HG02870 (cell line): ENCODE measurements around the gene TMC7.
"Not testable (repeated sequence)": the region's sequence is repeated elsewhere in the genome, so short reads cannot be mapped to it uniquely, and the experiment has no call there.

Experiments used
- ATAC-seq: cut with Tn5 transposase; IDR thresholded peaks from one replicate; pipeline ENCODE4 v1.9.1; 2021; ENCODE audit warnings: mild to moderate bottlenecking, moderate library complexity; ENCODE audit not compliant: unreplicated experiment

TMC7 gene

DNA sequence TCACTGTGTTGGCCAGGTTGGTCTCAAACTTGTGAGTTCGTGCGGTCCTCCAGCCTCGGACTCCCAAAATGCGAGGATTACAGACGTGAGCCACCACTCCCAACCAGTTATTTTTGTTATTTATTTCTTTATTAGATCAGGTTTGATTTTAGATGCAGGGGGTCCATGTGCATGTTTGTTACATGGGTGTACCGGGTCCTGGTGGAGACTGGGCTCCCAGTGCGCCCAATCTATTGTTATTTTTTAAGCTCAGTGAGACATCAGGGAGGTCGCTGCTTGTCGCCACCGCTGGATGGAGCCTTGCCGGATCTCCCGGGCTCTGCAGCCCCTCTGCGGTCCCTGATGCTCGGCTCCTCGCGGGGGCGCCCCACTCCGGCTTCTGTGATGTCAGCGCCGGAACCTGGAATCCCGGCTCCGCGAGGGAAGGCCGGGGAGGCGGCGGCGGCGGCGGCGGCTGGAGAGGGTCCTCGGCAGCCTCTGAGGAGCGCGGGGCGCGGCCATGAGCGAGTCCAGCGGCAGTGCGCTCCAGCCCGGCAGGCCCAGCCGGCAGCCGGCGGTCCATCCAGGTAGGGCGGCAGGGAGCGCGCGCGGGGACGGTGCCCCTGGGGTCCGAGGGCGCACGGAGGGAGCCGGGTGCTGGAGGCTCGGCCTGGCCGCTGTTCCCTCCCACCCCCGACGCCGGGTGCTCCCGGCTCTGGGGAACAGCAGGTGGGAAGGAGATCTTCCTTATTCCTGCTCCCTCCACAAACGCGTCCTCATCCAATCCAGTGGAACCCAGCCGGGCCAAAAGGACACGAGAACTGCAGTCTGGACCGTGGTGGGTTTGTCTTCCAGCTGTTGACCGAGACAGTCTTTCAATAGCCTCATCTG is at the start of gene TMC7:
TSS of gene TMC7 (plus strand) at position 370 of the 870 bp plus-strand sequence. CDS start at position 500, 130 bp downstream.
- no peak for ATAC-seq

DNA sequence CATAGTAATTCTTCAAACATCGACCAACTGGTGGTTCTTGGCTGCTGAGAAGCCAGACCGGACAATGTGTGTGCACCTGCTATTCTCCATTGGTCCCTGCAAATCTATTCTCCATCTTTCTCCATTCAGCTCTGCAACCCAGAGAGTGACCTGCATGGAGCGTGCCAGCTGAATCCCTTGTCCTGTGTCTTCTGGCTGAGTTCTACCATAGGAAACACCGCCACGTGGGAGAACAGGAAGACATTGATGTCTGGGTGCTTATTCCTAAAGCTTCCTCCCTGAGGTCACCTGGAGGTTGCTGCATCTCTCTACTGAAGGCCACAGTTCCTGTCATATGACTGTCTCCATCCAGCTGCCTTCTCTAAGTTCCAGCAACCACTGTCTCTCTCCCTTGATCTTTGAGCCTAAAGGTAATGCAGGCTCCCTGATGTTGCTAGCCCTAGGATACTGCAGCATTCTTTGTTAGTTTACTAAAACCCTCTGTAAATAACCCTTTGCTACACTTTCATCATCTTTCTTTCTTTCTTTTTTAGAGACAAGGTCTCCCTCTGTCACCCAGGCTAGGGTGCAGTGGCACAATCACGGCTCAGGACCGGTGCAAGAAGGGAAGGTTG is 46.9 kb upstream of the TMC7 start:
- no peak for ATAC-seq

DNA sequence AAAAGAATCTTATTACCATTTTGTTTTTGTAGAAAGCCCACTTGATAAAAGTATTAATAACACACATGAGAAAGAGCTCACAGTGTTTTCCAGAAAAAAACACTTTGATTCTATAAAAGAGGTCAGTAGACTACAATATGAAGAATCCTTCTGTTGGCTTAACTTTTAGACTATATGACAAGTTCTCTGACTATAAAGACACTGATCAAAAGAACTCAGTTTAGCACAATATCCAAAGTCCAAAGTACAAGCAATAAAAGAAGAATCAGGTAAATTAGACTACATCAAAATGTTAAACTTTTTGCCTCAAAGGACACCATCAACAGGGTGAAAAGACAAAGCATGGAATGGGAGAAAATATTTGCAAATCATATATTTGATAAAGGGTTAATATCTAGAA is 46.3 kb upstream of the TMC7 start:
- ATAC-seq: no peak

DNA sequence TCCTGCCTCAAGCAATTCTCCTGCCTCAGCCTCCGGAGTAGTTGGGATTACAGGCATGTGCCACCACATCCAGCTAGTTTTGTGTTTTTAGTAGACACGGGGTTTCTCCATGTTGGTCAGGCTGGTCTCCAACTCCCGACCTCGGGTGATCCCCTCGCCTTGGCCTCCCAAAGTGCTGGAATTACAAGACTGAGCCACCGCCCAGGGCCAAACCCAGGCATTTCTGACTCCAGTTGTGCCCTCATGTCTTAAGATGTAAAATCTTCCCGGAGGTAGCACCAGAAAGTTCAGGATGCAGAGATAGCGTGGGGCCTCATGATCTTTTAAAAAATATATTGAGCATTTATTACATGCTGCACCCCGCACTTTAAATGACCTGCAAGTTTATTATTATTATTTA is 44.7 kb upstream of the TMC7 start:
- no peak for ATAC-seq

DNA sequence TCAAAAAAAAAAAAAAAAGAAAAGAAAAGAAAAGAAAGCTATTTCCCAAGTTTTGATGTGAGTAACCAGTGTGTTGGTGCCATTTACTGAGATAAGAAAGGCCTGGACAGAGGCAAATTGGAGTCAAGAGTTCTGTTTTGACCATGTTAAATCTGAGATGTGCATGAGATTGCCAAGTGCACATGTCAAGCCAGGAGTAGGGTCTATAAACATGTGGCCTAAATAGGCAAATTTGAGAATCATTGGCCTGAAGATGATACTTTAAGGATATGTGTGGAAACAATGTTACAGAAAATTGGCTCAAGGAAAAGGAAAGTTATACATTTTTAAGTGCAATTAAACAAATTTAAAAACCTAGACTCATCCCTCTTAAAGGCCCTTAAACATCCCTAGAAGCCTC is 42.3 kb upstream of the TMC7 start:
- no peak for ATAC-seq

DNA sequence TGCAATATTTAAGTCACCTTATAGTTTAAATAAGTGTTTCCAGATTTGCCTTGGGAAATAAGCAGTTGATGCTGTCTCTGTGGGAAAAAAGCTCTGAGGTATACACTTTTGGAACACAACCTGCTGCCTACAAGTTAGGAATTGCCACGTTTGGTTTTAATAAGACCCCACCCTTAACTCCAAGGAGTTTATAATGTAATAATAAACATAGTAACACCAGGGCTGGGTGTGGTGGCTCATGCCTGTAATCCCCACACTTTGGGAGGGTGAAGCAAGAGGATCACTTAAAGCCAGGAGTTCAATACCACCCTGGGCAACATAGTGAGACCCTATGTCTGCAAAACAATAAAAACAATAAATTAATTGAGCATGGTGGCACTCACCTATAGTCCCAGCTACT is 41.7 kb upstream of the TMC7 start:
- ATAC-seq: no peak

DNA sequence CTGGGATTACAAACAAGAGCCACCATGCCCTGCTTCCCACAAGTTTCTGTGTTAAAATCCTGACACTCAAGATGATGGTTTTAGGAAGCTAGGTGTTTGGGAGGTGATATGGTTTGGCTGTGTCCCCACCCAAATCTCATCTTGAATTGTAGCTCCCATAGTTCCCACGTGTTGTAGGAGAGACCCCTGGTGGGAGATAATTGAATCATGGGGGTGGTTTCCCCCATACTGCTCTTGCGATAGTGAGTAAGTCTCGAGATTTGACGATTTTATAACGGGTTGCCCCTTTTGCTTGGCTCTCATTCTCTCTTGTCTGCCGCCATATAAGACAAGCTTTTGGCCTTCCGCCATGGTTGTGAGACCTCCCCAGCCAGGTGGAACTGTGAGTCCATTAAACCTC is 40.3 kb upstream of the TMC7 start:
- ATAC-seq: no peak

DNA sequence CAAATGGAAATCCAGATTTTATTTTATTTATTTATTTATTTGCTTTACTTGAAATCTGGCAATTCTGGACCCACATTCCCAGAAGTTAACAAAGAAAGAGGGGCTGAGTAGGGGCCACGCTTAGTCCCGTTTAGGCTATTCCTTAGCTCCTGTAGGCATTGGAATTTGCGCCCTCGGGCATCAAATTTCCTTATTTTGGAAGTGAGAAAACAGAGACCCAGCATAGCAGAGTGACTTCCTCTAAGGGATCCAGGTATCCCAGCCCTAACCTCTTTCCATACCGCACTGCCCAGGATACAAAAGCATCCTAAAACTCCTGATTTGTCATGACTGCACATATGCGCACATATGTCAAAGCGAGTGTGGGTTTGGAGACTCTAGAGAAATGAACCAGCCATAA is 38.5 kb upstream of the TMC7 start:
- ATAC-seq: no peak

DNA sequence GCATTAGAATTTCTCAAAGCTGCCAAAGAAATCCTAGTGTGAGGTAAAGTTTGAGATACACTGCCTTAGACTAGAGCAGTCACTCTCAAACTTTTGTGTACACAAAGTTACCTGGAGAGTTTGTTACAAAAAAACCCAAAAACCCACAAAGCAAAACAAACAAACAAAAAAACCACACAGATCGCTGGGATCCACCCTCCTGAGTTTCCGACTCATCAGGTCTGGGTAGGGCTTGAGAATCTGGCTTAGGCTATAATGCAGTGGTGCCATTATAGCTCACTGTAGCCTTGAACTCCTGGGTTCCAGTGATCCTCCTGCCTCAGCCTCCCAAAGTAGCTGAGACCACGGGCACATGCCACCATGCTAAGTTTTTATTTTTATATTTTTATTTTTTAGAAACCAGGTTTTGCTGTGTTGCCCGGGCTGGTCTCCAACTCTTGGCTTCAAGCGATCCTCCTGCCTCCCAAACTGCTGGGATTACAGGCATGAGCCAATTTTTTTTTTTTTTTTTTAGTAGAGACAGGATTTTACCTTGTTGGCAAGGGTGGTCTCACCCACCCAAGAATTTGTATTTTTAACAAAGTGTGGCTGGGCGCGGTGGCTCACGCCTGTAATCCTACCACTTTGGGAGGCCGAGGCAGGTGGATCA is 35.2 kb upstream of the TMC7 start:
- no peak for ATAC-seq

DNA sequence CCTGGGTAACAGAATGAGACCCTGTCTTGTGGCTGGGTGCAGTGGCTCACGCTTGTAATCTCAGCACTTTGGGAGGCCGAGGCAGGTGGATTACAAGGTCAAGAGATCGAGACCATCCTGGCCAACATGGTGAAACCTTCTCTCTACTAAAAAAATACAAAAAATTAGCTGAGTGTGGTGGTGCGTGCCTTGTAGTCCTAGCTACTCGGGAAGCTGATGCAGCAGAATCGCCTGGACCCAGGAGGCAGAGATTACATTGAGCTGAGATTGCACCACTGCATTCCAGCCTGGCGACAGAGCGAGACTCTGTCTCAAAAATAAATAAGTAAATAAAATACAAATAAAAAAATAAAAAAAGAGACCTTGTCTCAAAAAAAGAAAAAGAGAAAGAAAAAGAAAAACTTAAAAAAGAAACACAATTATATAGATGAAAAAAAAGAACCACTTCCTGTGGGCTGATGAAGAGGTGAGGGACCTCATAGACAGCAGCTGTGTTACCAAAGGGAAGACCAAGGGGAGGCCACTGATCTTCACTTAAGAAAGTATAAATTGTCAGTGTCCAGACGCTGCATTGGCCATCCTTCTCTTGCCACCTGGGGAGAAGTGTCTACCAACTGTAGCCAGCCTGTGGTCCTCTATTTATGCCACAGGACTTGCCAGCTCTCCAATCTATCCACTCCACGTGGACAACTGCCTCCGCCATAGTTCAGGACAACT is 33.1 kb upstream of the TMC7 start:
- no peak for ATAC-seq

DNA sequence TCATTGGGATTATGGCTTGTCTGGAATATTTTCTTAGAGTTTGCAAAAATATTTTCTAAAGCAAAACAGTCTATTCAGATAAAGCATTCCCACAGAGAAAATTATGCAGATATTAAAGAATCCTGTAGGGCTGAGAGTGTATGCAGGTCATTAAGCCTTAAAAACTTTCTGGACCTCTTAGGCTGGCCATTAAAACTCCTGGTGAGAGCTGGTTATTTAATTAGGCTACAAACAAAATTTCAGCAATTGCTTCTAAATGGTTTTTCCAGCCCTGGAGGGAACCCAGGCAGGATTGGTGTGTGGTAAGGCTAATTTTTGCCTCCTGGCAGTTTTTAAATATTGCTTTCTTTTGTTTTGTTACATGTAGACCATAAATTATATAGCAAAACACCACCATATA is 30.2 kb upstream of the TMC7 start:
- ATAC-seq: no peak

DNA sequence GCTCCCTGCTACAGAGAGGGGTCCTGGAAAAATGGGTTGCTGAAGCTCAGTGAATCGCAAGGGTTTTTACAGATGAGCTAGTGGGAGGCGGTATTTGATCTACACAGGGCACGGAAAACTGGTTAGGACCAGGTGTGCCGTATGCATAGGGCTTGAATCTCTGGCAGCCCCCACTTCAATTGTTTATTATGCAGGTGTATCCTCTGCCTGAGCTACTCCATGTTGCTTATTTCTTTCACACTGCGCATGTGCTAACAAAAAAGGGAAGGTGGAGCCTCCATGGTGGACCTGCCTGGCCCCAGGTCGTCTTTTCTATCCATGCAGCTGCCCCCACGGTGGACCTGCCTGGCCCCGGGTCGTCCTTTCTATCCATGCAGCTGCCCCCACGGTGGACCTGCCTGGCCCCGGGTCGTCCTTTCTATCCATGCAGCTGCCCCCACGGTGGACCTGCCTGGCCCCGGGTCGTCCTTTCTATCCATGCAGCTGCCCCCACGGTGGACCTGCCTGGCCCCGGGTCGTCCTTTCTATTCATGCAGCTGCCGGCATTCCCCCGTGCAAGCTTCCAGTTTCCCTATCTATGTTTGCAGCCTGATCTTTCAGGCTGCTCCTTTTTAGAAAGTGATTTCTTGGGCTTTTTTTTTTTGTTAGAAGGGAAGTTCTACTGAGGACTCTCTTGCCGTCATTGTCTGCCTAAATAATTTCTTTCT is 27.7 kb upstream of the TMC7 start:
- not testable (repeated sequence) for ATAC-seq

DNA sequence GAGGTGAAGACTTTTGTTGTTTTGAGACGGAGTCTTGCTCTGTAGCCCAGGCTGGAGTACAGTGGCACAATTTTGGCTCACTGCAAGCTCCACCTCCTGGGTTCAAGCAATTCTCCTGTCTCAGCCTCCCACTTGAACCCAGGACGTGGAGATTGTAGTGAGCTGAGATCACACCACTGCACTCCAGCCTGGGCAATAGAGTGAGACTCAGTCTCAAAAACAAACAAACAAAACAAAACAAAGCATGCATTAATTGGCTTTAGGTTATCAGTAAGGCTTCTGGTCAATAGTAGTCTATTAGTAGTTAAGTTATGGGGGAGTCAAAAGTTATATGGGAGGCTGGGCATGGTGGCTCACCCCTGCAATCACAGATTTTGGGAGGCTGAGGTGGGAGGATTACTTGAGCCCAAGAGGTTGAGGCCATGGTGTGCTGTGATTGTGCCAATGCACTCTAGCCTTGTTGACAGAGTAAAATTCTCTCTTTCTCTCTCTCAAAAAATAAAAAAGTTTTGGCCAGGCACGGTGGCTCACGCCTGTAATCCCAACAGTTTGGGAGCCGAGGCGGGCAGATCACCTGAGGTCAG is 27.0 kb upstream of the TMC7 start:
- not testable (repeated sequence) for ATAC-seq

DNA sequence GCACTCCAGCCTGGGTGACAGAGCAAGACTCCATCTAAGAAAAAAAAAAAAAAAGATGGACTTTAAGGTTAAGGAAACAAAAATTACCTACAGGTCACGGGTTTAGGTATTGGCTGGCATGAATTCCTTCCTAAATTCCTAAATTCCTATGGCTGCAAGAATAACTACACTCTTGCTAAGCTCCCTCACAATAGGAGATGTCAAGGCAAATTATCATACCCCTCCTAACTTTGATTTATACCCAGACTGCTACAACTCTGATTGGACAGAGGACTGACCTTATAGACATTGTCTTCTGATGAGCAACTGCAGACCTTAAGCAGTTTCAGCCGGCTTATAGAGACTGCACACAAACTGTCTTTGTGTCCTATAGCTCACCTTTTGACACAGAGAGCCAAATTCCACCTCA is 25.1 kb upstream of the TMC7 start:
- ATAC-seq: no peak

DNA sequence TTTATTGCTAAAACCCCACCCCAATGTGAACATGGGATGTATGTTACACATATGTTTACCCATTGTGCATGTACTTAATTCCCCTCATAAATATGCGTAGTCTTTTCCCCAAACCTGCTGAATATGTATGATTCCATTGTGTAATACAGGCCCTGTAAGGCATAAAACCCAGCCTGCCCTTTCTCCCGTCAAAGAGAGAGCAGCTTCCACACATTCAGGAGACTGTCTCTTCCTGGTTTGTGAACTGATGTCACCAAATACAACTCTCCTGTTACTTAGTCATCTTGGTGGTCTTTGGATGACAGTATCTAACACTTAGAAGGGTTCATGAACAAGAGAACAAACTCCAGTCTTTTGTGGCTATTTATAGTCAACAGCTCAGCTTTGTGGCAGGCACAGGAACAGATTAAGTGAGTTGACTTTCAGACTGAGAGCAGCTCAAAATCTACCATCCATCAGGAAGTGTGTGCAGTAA is 24.7 kb upstream of the TMC7 start:
- ATAC-seq: no peak

DNA sequence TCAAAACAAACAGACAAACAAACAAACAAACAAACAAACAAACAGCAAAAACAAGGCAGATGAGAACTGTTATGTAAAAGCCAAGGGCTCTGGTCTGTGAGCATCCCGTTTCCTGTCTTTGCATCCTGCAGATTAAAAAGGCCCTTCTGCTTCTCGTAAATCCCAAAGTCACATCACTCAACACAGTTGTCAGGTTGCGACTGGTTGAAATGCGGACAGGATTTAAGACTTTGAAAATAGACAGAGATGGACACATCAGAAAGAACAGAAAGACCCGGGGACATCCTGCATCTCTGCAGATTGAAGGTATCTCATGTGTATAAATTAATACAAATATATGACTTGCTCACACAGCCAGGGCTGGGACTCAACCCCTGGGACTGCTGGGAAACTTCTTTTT is 18.2 kb upstream of the TMC7 start:
- no peak for ATAC-seq

DNA sequence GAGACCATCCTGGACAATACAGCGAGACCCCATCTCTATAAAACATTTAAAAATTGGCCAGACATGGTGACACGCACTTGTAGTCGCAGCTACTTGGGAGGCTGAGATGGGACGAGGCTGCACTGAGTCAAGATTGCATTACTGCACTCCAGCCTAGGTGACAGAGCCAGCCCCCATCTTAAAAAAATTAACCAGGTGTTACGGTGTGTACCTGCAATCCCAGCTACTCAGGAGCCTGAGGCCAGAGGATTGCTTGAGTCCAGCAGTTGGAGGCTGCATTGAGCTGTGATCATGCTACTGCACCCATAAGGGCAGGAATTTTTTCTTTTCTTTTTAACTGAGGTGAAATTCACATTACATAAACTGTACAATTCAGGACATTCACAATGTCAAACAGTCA is 16.9 kb upstream of the TMC7 start:
- no peak for ATAC-seq

DNA sequence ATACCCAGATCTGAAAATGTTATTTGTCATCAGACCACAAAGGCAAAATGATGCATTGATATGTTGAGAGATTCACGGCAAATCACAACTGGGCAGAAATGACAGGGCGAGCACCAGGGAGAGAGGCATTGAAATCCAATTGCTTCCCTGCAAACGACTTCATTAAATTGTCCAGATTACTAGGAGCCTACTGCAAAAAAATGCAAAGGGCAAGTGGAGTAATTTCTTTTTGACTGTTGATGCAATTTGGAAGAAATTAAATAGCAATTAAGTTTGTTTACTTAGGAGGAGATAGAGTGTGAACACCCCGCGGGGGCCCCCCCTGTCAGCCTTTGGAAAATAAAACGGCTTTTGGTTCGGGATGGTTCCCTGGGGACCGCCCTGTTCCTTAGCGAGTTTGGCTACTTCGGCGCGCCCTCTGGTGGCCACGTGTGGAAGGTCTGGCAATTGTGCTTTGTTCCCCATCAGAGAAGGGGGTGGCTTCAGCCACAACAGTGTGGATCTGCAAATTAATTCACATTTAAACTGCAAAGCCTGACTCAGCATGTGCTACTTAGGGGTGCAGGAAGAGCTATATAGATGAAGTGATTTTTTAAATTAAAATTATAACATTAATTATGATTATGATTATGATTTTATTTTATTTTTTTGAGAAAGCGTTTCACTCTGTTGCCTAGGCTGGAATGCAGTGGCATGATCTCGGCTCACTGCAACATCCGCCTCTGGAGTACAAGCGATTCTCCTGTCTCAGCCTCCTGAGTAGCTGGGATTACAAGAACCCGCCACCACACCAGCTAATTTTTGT is 14.5 kb upstream of the TMC7 start:
- no peak for ATAC-seq

DNA sequence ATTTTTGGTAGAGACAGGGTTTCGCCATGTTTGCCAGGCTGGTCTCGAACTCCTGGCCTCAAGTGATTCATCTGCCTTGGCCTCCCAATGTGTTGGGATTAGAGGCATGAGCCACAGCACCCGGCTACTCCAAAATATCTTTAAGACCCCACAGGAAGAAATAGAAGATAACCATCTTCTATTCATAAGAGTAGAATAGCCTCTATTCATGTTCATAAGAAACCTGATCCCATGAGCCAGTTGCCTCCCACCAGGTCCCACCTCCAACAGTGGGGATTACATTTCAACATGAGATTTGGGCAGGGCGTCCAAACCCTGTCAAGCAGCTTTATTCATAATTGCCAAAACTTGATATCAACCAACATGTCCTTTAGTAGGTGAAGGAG is 13.9 kb upstream of the TMC7 start:
- ATAC-seq: no peak
